GM15510 (cell line): Measurements from ENCODE around the gene ATG2A.

ENCODE experiments used
- POLR2A ChIP-seq: IDR thresholded peaks from 3 replicates; pipeline ENCODE4 v1.6.1; 2011; ENCODE audit warnings: borderline replicate concordance; ENCODE audit not compliant: insufficient read length; ENCODE audit errors: extremely low read depth

ATG2A gene

DNA sequence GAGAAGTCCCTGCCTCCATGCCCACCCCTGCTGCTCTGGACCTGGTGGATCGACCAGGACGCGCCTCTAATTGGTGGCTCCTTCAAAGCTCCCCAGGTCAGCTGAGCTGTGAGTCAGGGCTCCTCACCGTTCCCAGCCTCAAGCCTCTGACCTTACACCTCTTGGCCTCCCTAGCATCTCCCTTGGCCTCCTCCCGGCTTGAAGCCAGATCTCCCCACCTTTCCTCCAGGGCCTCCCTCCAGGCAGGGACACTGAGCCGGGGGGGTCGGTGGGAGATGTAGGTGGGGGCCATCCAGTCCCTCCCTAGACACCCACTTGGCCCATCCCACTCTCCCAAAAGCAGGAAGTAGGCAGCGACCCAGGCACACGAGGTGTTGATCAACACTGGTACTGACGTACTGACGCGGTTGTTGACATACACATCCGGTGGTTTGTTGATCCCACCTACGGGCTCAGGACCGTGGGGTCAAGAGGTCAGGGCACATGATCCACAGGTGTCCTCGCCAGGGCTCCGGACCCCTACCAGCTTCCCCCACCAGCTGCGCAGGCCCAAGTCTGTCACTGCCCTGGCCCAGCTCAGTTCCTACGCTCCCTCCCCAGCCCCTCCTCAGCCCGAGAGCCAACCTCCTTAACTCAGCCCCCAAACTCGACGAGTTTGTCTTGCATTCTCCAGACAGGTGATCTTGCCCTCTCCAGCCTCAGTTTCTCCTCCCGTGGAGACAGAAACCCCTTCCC, 802 bp downstream of the ATG2A start:
- no peak for TF ChIP-seq POLR2A

DNA sequence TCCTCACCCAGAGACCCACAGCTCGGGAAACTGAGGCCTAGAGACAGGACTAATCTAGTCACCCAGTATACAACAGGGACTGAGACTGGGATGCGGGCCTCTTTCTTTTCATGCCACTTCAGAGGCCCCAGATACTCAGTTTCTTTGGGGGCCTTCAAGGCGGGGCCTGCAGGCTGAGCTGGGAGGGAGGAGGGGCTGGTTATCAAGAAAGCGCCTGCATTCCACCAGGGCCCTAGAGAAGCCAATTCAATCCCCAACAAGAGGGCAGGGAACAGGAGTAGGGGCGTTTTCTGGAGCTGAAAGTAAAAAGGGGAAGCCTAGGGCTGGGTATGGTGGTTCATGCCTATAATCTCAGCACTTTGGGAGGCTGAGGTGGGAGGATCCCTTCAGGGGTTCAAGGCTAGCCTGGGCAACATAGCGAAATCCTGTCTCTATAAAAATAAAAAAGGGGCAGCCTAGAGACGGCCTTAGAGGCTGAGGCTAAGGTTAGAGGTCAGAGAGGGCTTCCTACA, 1.6 kb downstream of the ATG2A start:
- no peak for TF ChIP-seq POLR2A

GRCh38 chr11:64914123-64914522, 2.9 kb downstream of the ATG2A start:
- TF ChIP-seq POLR2A, result no peak

- no peak for TF ChIP-seq POLR2A
Observed at GRCh38 chr11:64913171-64913727, 3.8 kb downstream of the ATG2A start.

GRCh38 chr11:64911689-64912088, 5.3 kb downstream of the ATG2A start:
- no peak for TF ChIP-seq POLR2A

DNA sequence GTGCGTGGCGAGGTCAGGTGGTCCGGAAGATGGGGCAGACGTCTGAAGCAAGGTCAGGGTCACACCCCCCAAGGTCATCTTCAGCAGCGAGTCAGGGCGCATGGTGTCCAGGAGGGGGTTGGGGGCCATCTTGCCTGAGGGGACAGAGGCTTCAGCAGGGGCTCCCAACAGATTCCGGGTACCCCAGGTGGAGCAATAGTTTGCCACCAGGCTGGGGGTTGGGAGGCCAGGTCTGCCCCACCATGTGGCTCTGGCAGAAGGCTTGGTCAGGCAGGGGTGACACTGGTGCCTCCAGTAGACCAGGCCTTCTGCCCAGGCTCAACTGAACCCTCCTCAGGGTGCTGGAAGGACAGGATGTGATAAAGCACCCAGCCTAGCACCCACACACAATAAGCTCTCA, 5.9 kb downstream of the ATG2A start:
- no peak for TF ChIP-seq POLR2A

GRCh38 chr11:64910451-64911093, 6.4 kb downstream of the ATG2A start:
- TF ChIP-seq POLR2A, result no peak

DNA sequence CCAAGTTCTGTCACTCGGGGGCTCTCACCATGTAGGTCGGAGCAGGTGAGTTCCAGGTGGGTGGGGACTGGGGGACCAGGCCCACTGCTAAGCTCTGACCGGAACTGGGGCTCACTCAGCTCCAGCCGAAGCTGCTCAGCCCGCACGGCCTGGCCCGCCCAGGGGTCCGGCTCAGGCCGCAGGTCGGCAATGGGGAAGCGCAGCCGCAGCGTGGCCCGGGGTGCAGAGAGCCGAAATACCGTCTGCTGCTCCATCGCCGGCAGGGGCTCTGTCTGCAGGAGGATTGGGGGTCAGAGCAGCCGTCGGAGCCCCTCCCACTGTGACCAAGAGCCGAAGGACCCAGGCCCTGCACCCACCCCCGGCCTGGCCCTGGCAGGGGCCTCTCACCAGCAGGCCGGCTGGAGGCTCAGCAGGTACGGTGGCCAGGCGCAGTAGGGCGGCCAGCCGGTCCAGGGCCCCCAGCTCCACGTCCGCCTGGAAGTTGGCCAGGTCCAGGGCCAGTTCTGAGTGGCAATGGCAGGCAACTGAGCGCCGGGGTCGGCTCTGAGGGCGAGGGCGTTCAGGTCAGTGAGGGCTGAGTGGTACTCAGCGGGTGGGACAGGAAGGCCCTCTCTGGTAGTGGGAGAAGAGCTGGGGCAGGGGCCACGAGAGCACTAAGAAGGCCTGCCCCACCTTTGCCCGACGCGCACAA, 7.2 kb downstream of the ATG2A start:
- TF ChIP-seq POLR2A, result no peak

DNA sequence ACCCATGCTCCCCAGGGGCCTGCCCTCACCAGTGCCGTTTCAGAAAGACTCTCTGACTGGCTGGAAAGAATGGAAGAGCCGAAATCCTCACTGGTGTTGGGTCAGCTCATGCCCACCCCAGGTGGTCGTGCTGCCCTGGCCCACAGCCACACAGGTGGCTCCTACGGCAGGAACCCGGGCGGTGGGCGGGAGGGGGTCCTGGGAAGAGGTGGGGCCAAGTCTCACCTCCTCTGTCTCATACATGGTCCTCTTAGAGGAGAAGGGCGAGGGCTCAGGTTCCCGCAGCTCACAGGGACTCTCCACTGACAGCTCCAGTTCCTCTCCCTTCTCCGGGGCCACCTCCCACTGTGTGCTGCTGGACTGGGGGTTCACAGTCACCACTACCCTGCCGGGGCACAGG, 8.2 kb downstream of the ATG2A start:
- no peak for TF ChIP-seq POLR2A

- TF ChIP-seq POLR2A, result no peak
Observed at GRCh38 chr11:64906314-64906635, 10.7 kb downstream of the ATG2A start.

DNA sequence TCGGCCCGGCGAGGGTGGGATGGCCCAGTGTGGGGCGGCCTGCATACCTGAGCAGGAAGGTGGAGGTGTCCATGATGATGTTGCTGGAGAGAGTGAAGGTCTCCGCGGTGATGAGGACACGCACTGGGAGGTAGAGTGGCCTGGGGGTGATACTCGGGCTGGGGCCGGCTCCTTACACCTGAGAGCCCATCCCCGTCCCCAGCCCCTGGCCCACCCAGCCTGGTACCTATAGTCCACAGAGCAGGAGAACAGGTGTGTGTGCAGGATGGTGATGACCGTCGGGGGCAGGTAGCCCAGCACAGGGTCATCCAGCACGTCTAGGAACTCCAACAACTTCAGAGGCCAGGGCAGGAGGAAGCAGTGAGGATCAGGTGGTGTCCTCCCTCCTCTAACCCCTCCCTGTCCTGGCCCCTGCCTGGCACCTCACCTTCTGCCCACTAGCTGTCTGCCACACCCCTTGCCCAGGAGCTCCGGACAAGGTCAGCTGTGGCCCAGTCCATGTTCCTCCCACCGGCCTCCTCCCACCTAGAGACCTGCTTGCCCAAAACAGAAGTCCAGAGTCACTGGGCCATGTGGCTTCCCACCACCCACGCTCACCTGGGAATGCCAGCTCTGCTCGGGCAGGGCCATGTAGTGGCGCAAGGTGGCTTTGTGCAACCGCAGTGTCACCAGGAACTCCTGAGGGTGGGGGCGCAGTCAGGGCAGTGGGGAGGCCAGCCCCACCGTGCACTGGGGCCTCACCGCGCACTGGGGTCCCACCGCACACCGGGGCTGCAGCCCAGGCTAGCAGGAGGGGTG, 11.3 kb downstream of the ATG2A start:
- no peak for TF ChIP-seq POLR2A

DNA sequence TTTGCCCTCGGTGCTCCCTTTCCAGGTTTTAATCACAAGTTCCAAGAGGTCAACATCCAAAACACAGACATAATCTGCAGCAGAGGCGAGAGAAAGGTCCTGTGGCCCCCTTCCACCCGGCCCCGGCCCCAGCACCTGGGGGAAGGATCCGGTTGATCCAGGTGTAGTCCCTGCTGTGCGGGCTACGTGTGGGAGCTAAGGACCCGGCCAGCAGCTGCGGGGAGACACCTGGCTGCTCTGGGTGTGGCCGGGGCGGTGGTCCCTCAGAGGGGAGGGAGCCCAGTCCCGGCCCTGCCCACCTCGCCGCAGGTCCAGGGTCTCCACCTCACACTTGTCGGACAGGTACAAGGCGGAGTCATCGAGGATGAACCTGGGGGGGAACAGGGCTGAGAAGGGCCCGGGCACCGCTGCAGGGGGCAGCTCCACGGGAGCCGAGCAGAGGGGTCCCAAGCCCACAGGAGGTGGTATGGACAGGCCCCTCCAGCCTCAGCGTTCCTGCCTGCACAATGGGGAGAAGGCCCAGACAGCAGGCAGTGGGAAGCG, 13.6 kb downstream of the ATG2A start:
- TF ChIP-seq POLR2A, result no peak

DNA sequence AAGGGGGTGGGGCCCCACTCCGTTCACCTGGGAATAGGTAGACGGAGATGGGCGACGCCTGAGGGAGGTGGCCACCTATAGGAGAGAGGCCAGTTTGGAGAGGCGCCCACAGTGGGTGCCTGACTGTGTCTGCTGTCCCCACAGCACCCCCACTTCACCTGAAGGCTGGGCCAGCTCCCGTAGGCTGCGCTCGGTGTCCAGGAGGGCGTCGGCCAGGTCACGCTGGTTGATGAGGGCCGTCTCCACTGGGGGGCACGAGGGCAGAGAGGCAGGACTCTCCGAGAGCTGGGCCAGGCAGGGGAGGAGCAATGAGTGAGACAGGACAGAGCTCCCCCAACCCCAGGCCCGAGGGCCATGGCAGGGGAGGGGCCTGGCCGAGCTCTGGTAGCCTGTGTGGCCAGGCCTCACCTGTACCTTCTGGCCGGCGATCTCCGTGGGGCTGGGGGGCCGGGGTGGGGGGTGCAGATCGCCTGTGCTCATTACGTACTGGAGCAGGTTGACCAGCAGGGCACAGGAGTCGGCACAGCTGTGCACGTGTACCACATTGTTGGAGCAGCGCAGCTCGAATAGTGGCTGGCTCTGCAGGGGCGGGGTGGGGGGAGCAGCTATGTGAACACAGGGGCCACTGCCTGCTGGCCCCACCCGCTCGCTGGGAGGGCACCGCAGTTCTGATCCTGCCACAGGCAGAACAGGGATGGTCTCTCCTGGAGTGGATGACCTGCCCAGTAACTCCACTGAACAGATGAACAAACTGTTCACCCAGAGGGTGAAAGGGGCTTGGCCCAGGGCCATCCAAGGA, 14.7 kb downstream of the ATG2A start:
- TF ChIP-seq POLR2A, result no peak

GRCh38 chr11:64900774-64901173, 16.2 kb downstream of the ATG2A start:
- TF ChIP-seq POLR2A, result no peak
